Astrocyte of the hippocampus (primary cell): ENCODE results near the gene SRGAP2C.
"Not testable (repeated sequence)": the region's sequence is repeated elsewhere in the genome, so short reads cannot be mapped to it uniquely, and the experiment has no call there.

Experiments
- DNase-seq: peaks from one replicate; pipeline ENCODE4 v3.0.0; 2011; ENCODE audit warnings: low read depth, low spot score

SRGAP2C gene

GRCh38 chr1:121279548-121279898 is 94.7 kb downstream of the SRGAP2C start:
- not testable (repeated sequence) for DNase-seq

- not testable (repeated sequence) for DNase-seq
These were observed 96.0 kb downstream of the SRGAP2C start for GRCh38 chr1:121280699-121281317.

- not testable (repeated sequence) for DNase-seq
These were observed 96.7 kb downstream of the SRGAP2C start for GRCh38 chr1:121281480-121281879.

GRCh38 chr1:121283587-121284180 is 98.9 kb downstream of the SRGAP2C start:
- DNase-seq = not testable (repeated sequence)

- DNase-seq = not testable (repeated sequence)
These were observed 107.8 kb downstream of the SRGAP2C start for GRCh38 chr1:121292590-121292989.

GRCh38 chr1:121293263-121294204 is 108.8 kb downstream of the SRGAP2C start:
- not testable (repeated sequence) for DNase-seq

- not testable (repeated sequence) for DNase-seq
These were observed 109.4 kb downstream of the SRGAP2C start for GRCh38 chr1:121294205-121294570.

GRCh38 chr1:121296563-121296962 is 111.8 kb downstream of the SRGAP2C start:
- not testable (repeated sequence) for DNase-seq

- not testable (repeated sequence) for DNase-seq
These were observed 113.8 kb downstream of the SRGAP2C start for GRCh38 chr1:121298529-121298928.

GRCh38 chr1:121299514-121300149 is 114.9 kb downstream of the SRGAP2C start:
- not testable (repeated sequence) for DNase-seq

GRCh38 chr1:121301876-121302275 is 117.1 kb downstream of the SRGAP2C start:
- DNase-seq = not testable (repeated sequence)

- DNase-seq = not testable (repeated sequence)
These were observed 123.0 kb downstream of the SRGAP2C start for GRCh38 chr1:121307759-121308158.

- not testable (repeated sequence) for DNase-seq
These were observed 130.7 kb downstream of the SRGAP2C start for GRCh38 chr1:121315509-121315908.

- DNase-seq = not testable (repeated sequence)
These were observed 131.3 kb downstream of the SRGAP2C start for GRCh38 chr1:121316081-121316480.

- DNase-seq = not testable (repeated sequence)
These were observed 133.0 kb downstream of the SRGAP2C start for GRCh38 chr1:121317491-121318468.

GRCh38 chr1:121318687-121319086 is 133.9 kb downstream of the SRGAP2C start:
- DNase-seq = not testable (repeated sequence)

GRCh38 chr1:121321660-121322059 is 136.9 kb downstream of the SRGAP2C start:
- not testable (repeated sequence) for DNase-seq

- DNase-seq = not testable (repeated sequence)
These were observed 140.0 kb downstream of the SRGAP2C start for GRCh38 chr1:121324726-121325125.

- DNase-seq = not testable (repeated sequence)
These were observed 147.4 kb downstream of the SRGAP2C start for GRCh38 chr1:121332141-121332540.
